Endothelial cell (in vitro differentiated cells): ENCODE results near the gene UGT1A6. TPM values are rescaled to one million over a fixed set of nuclear protein-coding genes. Genes with fewer than 3 reads are reported as not detected.

Source experiments
- DNase-seq: peaks from one replicate; pipeline ENCODE4 v3.0.0; 2021; ENCODE audit warnings: low spot score
- H3K27ac Mint-ChIP-seq: one replicate; pipeline ENCODE4 v1.8.0; 2021; ENCODE audit warnings: mixed read lengths, inconsistent platforms; ENCODE audit not compliant: unreplicated experiment
- H3K27me3 Mint-ChIP-seq: one replicate; pipeline ENCODE4 v1.8.0; 2021; ENCODE audit warnings: mild to moderate bottlenecking, moderate library complexity, mixed read lengths, inconsistent platforms; ENCODE audit not compliant: unreplicated experiment
- H3K36me3 Mint-ChIP-seq: one replicate; pipeline ENCODE4 v1.8.0; 2021; ENCODE audit warnings: mild to moderate bottlenecking, low read depth, mixed read lengths, inconsistent platforms; ENCODE audit not compliant: unreplicated experiment
- H3K4me1 Mint-ChIP-seq: one replicate; pipeline ENCODE4 v1.8.0; 2021; ENCODE audit warnings: mild to moderate bottlenecking, mixed read lengths, inconsistent platforms; ENCODE audit not compliant: unreplicated experiment
- H3K4me3 Mint-ChIP-seq: one replicate; pipeline ENCODE4 v1.8.0; 2021; ENCODE audit warnings: mild to moderate bottlenecking, mixed read lengths, inconsistent platforms; ENCODE audit not compliant: unreplicated experiment
- H3K9me3 Mint-ChIP-seq: one replicate; pipeline ENCODE4 v1.8.0; 2021; ENCODE audit warnings: mixed read lengths, inconsistent platforms; ENCODE audit not compliant: unreplicated experiment
- total RNA-seq: library from RNA; stranded (reverse); fragmentation: NEBNext Ultra II Directional; extraction: Animal tissue kit (Norgen Biotek cat#: 25700); gene quantifications from one replicate; pipeline ENCODE4 v1.2.1, GENCODE V29; 2021; ENCODE audit not compliant: unreplicated experiment
- TF ChIP-seq, protein P1 (sequence below): fragments of 200-600 bp; sonication (generic); IDR thresholded peaks from one replicate; pipeline ENCODE4 v1.5.0; 2021; ENCODE audit warnings: antibody characterized with exemption; ENCODE audit not compliant: unreplicated experiment

Gene UGT1A6
- total RNA-seq, 1 donor from 2014 or later: not detected

DNA sequence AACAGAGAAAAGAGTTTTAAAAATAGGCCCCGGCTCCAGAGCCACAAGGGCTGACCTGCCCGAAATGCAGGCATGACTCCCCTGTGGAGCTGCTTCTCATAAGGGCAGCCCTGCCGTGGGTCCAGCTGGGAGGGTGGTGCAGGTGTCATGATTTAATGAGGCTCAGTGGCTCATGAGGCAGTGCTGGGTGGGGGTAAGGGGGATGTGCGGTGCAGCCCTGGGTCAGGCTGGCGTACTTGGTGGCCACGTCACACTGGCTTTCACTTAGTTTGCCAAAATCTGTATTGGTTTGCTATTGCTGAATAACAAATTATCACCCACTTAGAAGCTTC is 128.1 kb downstream of the UGT1A6 start:
- Mint-ChIP-seq H3K27ac (no peak overlapping the region), H3K36me3 (no peaks in the 10 kb centered on the region), H3K9me3 (no peaks in the 10 kb centered on the region), H3K27me3 (peaks cover 4% of the 10 kb centered on the region), H3K4me3 (no peak overlapping the region), H3K4me1 (peaks cover 3% of the 10 kb centered on the region)
- DNase-seq: no peak
- TF ChIP-seq, protein P1, sequence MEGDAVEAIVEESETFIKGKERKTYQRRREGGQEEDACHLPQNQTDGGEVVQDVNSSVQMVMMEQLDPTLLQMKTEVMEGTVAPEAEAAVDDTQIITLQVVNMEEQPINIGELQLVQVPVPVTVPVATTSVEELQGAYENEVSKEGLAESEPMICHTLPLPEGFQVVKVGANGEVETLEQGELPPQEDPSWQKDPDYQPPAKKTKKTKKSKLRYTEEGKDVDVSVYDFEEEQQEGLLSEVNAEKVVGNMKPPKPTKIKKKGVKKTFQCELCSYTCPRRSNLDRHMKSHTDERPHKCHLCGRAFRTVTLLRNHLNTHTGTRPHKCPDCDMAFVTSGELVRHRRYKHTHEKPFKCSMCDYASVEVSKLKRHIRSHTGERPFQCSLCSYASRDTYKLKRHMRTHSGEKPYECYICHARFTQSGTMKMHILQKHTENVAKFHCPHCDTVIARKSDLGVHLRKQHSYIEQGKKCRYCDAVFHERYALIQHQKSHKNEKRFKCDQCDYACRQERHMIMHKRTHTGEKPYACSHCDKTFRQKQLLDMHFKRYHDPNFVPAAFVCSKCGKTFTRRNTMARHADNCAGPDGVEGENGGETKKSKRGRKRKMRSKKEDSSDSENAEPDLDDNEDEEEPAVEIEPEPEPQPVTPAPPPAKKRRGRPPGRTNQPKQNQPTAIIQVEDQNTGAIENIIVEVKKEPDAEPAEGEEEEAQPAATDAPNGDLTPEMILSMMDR: no peak

DNA sequence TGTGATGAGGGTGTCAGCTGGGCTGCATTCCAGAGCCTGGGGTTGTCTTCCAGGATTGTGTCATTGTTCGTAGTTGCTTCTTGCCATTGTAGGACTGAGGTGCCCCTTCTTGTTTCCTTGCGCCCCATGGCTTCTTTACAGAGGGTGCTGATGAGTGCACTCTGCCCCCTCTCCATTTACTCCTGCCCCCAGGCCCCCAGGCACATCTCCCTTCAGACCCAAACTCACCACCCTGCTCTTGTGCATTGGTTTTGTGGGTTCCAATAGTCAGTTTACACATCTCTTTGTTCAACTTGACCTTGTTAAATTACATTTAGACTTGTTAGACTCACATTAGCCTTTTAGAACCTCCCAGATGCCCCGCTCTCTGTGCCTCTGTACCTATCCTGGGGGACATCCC is 128.5 kb downstream of the UGT1A6 start:
- Mint-ChIP-seq H3K36me3 (no peaks in the 10 kb centered on the region), H3K27me3 (peaks cover 4% of the 10 kb centered on the region), H3K27ac (no peak overlapping the region), H3K9me3 (no peaks in the 10 kb centered on the region), H3K4me3 (no peak overlapping the region), H3K4me1 (peaks cover 3% of the 10 kb centered on the region)
- TF ChIP-seq, protein P1: no peak
- no peak for DNase-seq

- TF ChIP-seq, protein P1: no peak
These were observed 129.0 kb downstream of the UGT1A6 start for GRCh38 chr2:233821709-233822100.

DNA sequence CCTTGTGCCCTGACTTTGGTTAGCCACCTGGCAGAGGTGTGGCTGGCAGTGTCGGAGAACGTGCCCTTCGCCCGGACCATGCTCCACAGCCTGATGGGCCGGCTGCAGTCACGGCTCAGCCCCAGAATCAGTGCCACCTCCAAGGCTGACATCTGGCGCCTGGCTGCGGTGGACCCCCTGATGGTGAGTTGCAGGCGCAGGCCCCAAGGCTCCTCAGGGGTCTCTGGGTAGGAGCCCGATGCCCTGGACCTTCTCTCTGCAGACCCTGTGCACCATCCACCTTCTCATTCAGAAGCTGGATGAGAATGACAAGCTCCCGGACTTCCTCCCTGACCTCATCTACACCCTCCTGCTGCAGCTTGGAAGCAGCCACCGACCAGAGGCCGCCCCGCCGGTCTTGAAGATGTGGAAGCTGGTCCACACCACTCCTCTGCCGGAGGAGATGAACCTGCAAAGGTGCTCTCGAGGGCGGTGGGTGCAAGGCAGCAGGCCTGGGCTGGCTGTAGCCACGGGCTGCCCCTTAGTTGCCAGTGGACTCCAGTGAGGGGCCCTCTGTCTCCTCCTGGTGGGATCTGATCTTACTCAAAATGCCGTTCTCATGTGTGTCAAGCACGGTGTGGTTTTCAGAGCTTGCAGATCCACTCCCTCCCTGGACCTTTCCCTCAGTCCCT is 129.5 kb downstream of the UGT1A6 start:
- Mint-ChIP-seq H3K4me3 (no peak overlapping the region), H3K4me1 (peaks cover under 1% of the 10 kb centered on the region), H3K9me3 (no peaks in the 10 kb centered on the region), H3K27ac (no peak overlapping the region), H3K36me3 (no peaks in the 10 kb centered on the region), H3K27me3 (peaks cover 4% of the 10 kb centered on the region)
- no peak for DNase-seq
- TF ChIP-seq, protein P1: no peak

More at GRCh38 chr2:233821709-233822100, 129.0 kb downstream of the UGT1A6 start:
- Mint-ChIP-seq H3K36me3 (no peaks in the 10 kb centered on the region), H3K4me1 (peaks cover 3% of the 10 kb centered on the region), H3K27ac (no peak overlapping the region), H3K9me3 (no peaks in the 10 kb centered on the region), H3K27me3 (peaks cover 4% of the 10 kb centered on the region), H3K4me3 (no peak overlapping the region)
- no peak for DNase-seq

Other genes starting within 250 kb of the UGT1A6 start
- 23.6 TPM for gene USP40, start 126.1 kb upstream of the UGT1A6 start, total RNA-seq
- not detected for gene UGT1A8, start 75.3 kb upstream of the UGT1A6 start, total RNA-seq
- gene UGT1A10, start 56.4 kb upstream of the UGT1A6 start, total RNA-seq: not detected
- not detected for gene UGT1A9, start 21.0 kb upstream of the UGT1A6 start, total RNA-seq
- gene UGT1A7, start 11.0 kb upstream of the UGT1A6 start, total RNA-seq: not detected
- not detected for gene UGT1A5, start 20.0 kb downstream of the UGT1A6 start, total RNA-seq
- gene UGT1A4, start 25.8 kb downstream of the UGT1A6 start, total RNA-seq: not detected
- not detected for gene UGT1A3, start 36.2 kb downstream of the UGT1A6 start, total RNA-seq
- gene UGT1A1, start 67.4 kb downstream of the UGT1A6 start, total RNA-seq: not detected
- gene MROH2A, start 85.4 kb downstream of the UGT1A6 start, total RNA-seq: 0.31 TPM
- gene HJURP, start 161.6 kb downstream of the UGT1A6 start, total RNA-seq: 11.4 TPM
- gene TRPM8, start 224.5 kb downstream of the UGT1A6 start, total RNA-seq: not detected